ENCODE measurements around the gene FGG. TPM values are rescaled to one million over a fixed set of nuclear protein-coding genes. Genes with fewer than 3 reads are reported as not detected.

Gene FGG
- total and polyA plus RNA-seq, 2 of the 13 experiments (the other 11 are each of a cell fraction or from before 2014, with no cell fraction given): 1,037 to 2,423 TPM

DNA sequence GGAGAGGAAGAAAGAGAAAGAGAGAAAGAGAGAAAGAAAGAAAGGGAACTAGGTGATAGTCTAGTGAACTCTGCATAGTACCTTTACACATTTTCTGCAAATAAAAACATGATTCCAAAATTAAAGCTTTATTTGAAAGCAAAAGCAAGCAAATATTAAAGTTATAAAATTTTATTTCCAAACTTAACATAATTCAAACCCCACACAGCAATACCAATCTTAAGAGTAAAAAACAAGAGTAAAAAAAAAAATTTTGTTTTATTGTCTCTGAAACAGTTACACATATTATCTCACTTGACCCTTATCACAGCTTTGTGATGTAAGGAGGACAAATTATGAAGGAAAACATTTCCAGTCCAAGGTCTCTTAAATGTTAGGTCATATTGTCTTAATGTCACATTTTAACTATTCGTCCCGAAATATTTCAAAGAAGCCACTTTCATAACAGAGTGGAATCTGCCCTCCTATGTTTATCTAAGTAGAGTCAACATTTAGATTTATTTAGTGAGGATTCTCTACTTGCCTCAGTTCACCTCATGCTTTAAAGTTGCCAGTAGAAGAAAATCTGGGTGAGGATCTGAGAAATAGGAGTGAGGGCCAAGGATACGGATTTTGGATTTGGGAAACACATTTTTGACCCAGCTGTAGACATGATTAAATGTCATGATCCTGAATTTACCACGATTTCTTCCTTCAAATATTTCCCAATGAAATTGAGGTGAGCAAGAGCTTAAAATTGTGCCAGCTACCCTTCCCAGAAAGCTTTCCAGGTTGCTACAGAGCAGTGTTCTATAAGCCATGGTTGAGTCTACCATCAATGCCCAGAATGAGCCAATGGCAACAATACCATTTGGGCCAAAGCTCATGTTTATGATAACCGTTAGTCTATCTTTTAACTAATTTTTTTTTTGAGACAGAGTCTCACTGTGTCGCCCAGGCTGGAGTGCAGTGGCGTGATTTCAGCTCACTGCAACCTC, 14.4 kb downstream of the FGG start (continued):
- TF ChIP-seq ZNF660 (CRISPR knock-in tag; IDR thresholded peaks at IDR 0.05; ENCODE audit: borderline replicate concordance, low read depth) (no peak), ZKSCAN8 (CRISPR knock-in tag; IDR thresholded peaks at IDR 0.05; ENCODE audit: borderline replicate concordance) (peak; percentile 78), CEBPB (IDR thresholded peaks at IDR 0.05; ENCODE audit: borderline replicate concordance, low read depth, low read length) (peak; percentile 58; the same call in 1 of the 2 replicates), PITX1 (CRISPR knock-in tag; IDR thresholded peaks at IDR 0.05) (peak; percentile 89), TCF7 (IDR thresholded peaks at IDR 0.05; ENCODE audit: low read depth) (peak; percentile 96), ZNF253 (CRISPR knock-in tag; IDR thresholded peaks at IDR 0.05; ENCODE audit: borderline replicate concordance) (no peak), NFIC (IDR thresholded peaks at IDR 0.05; ENCODE audit: low read length) (peak; percentile 100), RBAK (CRISPR knock-in tag; IDR thresholded peaks at IDR 0.05) (no peak), SNRNP70 (IDR thresholded peaks at IDR 0.05; ENCODE audit: low read depth, low read length) (no peak), NR2C2 (CRISPR knock-in tag; IDR thresholded peaks at IDR 0.05; ENCODE audit: borderline replicate concordance) (peak; percentile 81), ZMYM2 (CRISPR knock-in tag; IDR thresholded peaks at IDR 0.05) (no peak), PHF20 (CRISPR knock-in tag; IDR thresholded peaks at IDR 0.05) (no peak), MIER3 (CRISPR knock-in tag; IDR thresholded peaks at IDR 0.05; ENCODE audit: borderline replicate concordance) (peak; percentile 81; the same call in 1 of the 2 replicates), TBX2 (CRISPR knock-in tag; IDR thresholded peaks at IDR 0.05; ENCODE audit: borderline replicate concordance) (peak; percentile 42; the same call in 1 of the 2 replicates), ZNF225 (CRISPR knock-in tag; IDR thresholded peaks at IDR 0.05) (no peak), KMT2B (CRISPR knock-in tag; IDR thresholded peaks at IDR 0.05) (0 out of 2 replicates have a peak, but pooled peaks have one; percentile 42), FOXC1 (CRISPR knock-in tag; IDR thresholded peaks at IDR 0.05; ENCODE audit: borderline replicate concordance) (no peak), BHLHE40 (IDR thresholded peaks at IDR 0.05; ENCODE audit: low read length) (0 out of 2 replicates have a peak, but pooled peaks have one; percentile 23), POGZ (CRISPR knock-in tag; IDR thresholded peaks at IDR 0.05) (peak; percentile 44; the same call in 1 of the 2 replicates), SRSF1 (optimal IDR thresholded peaks at IDR 0.05; ENCODE audit: low read depth, low read length) (no peak), ZNF256 (CRISPR knock-in tag; conservative IDR thresholded peaks at IDR 0.05) (no peak), ONECUT2 (CRISPR knock-in tag; IDR thresholded peaks at IDR 0.05) (0 out of 2 replicates have a peak, but pooled peaks have one; percentile 21), NFE2L1 (CRISPR knock-in tag; IDR thresholded peaks at IDR 0.05; ENCODE audit: borderline replicate concordance) (no peak), HDAC2 (CRISPR knock-in tag; IDR thresholded peaks at IDR 0.05) (peak; percentile 95)
- TF ChIP-seq, protein P1, sequence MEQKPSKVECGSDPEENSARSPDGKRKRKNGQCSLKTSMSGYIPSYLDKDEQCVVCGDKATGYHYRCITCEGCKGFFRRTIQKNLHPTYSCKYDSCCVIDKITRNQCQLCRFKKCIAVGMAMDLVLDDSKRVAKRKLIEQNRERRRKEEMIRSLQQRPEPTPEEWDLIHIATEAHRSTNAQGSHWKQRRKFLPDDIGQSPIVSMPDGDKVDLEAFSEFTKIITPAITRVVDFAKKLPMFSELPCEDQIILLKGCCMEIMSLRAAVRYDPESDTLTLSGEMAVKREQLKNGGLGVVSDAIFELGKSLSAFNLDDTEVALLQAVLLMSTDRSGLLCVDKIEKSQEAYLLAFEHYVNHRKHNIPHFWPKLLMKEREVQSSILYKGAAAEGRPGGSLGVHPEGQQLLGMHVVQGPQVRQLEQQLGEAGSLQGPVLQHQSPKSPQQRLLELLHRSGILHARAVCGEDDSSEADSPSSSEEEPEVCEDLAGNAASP (CRISPR knock-in tag; IDR thresholded peaks at IDR 0.05; ENCODE audit: borderline replicate concordance): peak; percentile 98
- TF ChIP-seq, protein P2, sequence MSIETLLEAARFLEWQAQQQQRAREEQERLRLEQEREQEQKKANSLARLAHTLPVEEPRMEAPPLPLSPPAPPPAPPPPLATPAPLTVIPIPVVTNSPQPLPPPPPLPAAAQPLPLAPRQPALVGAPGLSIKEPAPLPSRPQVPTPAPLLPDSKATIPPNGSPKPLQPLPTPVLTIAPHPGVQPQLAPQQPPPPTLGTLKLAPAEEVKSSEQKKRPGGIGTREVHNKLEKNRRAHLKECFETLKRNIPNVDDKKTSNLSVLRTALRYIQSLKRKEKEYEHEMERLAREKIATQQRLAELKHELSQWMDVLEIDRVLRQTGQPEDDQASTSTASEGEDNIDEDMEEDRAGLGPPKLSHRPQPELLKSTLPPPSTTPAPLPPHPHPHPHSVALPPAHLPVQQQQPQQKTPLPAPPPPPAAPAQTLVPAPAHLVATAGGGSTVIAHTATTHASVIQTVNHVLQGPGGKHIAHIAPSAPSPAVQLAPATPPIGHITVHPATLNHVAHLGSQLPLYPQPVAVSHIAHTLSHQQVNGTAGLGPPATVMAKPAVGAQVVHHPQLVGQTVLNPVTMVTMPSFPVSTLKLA (IDR thresholded peaks at IDR 0.05): no peak
- TF ChIP-seq, protein P3, sequence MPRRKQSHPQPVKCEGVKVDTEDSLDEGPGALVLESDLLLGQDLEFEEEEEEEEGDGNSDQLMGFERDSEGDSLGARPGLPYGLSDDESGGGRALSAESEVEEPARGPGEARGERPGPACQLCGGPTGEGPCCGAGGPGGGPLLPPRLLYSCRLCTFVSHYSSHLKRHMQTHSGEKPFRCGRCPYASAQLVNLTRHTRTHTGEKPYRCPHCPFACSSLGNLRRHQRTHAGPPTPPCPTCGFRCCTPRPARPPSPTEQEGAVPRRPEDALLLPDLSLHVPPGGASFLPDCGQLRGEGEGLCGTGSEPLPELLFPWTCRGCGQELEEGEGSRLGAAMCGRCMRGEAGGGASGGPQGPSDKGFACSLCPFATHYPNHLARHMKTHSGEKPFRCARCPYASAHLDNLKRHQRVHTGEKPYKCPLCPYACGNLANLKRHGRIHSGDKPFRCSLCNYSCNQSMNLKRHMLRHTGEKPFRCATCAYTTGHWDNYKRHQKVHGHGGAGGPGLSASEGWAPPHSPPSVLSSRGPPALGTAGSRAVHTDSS (CRISPR knock-in tag; conservative IDR thresholded peaks at IDR 0.05): no peak

All from HepG2 (cell line).